Memory B cell (primary cell): ENCODE data around the gene SLC22A2.
"Not testable (repeated sequence)": the region's sequence is repeated elsewhere in the genome, so short reads cannot be mapped to it uniquely, and the experiment has no call there.

Source experiments
- ATAC-seq: fragments of 150-1000 bp; cut with Tn5 transposase; 2 replicates; pipeline ENCODE4 v1.10.0; 2021; ENCODE audit warnings: low read depth, mild to moderate bottlenecking, moderate library complexity
- DNase-seq, 2 donors: peaks; one replicate each; pipeline ENCODE4 v3.0.0; 2022; ENCODE audit warnings: low spot score in 2 of 2
- H3K27ac Mint-ChIP-seq: one replicate; pipeline ENCODE4 v1.8.0; 2022; ENCODE audit warnings: mild to moderate bottlenecking, moderate library complexity, mixed read lengths
- H3K27me3 Mint-ChIP-seq: one replicate; pipeline ENCODE4 v1.8.0; 2022; ENCODE audit warnings: mixed read lengths
- H3K36me3 Mint-ChIP-seq: one replicate; pipeline ENCODE4 v1.8.0; 2022; ENCODE audit warnings: mild to moderate bottlenecking, mixed read lengths
- H3K4me1 Mint-ChIP-seq: one replicate; pipeline ENCODE4 v1.8.0; 2022; ENCODE audit warnings: mixed read lengths
- H3K4me3 Mint-ChIP-seq: one replicate; pipeline ENCODE4 v1.8.0; 2022; ENCODE audit warnings: mild to moderate bottlenecking, moderate library complexity, mixed read lengths
- H3K9me3 Mint-ChIP-seq: one replicate; pipeline ENCODE4 v1.8.0; 2022; ENCODE audit warnings: mixed read lengths

The SLC22A2 gene

GRCh38 chr6:160249671-160250070 lies 8.9 kb downstream of the SLC22A2 start:
- no peak overlapping the region for H3K27ac Mint-ChIP-seq
- H3K4me1 Mint-ChIP-seq = no peaks in the 10 kb centered on the region
- H3K4me3 Mint-ChIP-seq = no peak overlapping the region
- H3K36me3 Mint-ChIP-seq = no peaks in the 10 kb centered on the region
- H3K27me3 Mint-ChIP-seq = peaks cover 2% of the 10 kb centered on the region
- DNase-seq (no peak), ATAC-seq (no peak)
- H3K9me3 Mint-ChIP-seq = no peaks in the 10 kb centered on the region

GRCh38 chr6:160248538-160248937 lies 10.1 kb downstream of the SLC22A2 start:
- ATAC-seq (no peak), DNase-seq (no peak)
- Mint-ChIP-seq H3K27me3 (peaks cover 2% of the 10 kb centered on the region), H3K27ac (no peak overlapping the region), H3K4me1 (no peaks in the 10 kb centered on the region), H3K9me3 (no peaks in the 10 kb centered on the region), H3K36me3 (no peaks in the 10 kb centered on the region), H3K4me3 (no peak overlapping the region)

GRCh38 chr6:160247457-160247883 lies 11.2 kb downstream of the SLC22A2 start:
- H3K9me3 Mint-ChIP-seq = no peaks in the 10 kb centered on the region
- no peak overlapping the region for H3K4me3 Mint-ChIP-seq
- peaks cover 2% of the 10 kb centered on the region for H3K27me3 Mint-ChIP-seq
- no peaks in the 10 kb centered on the region for H3K4me1 Mint-ChIP-seq
- ATAC-seq = no peak
- no peaks in the 10 kb centered on the region for H3K36me3 Mint-ChIP-seq
- no peak overlapping the region for H3K27ac Mint-ChIP-seq
- no peak for DNase-seq

- H3K36me3 Mint-ChIP-seq = no peaks in the 10 kb centered on the region
- no peak for DNase-seq
- no peak for ATAC-seq
- H3K4me1 Mint-ChIP-seq = no peaks in the 10 kb centered on the region
- no peak overlapping the region for H3K4me3 Mint-ChIP-seq
- no peak overlapping the region for H3K27ac Mint-ChIP-seq
- no peaks in the 10 kb centered on the region for H3K27me3 Mint-ChIP-seq
- H3K9me3 Mint-ChIP-seq = peaks cover 3% of the 10 kb centered on the region
These were observed 17.9 kb downstream of the SLC22A2 start for GRCh38 chr6:160240691-160241084.

GRCh38 chr6:160239929-160240690 lies 18.5 kb downstream of the SLC22A2 start:
- no peak overlapping the region for H3K4me3 Mint-ChIP-seq
- ATAC-seq = no peak

GRCh38 chr6:160238761-160239751 lies 19.6 kb downstream of the SLC22A2 start:
- no peak overlapping the region for H3K4me3 Mint-ChIP-seq
- H3K9me3 Mint-ChIP-seq = peaks cover 5% of the 10 kb centered on the region
- H3K27ac Mint-ChIP-seq = no peak overlapping the region
- H3K27me3 Mint-ChIP-seq = no peaks in the 10 kb centered on the region
- H3K4me1 Mint-ChIP-seq = no peaks in the 10 kb centered on the region
- H3K36me3 Mint-ChIP-seq = no peaks in the 10 kb centered on the region
- no peak for ATAC-seq
- DNase-seq = no peak

More at GRCh38 chr6:160239929-160240690, 18.5 kb downstream of the SLC22A2 start:
- no peak overlapping the region for H3K27ac Mint-ChIP-seq
- no peak for DNase-seq
- peaks cover 3% of the 10 kb centered on the region for H3K9me3 Mint-ChIP-seq
- no peaks in the 10 kb centered on the region for H3K27me3 Mint-ChIP-seq
- H3K4me1 Mint-ChIP-seq = no peaks in the 10 kb centered on the region
- H3K36me3 Mint-ChIP-seq = no peaks in the 10 kb centered on the region

- no peaks in the 10 kb centered on the region for H3K27me3 Mint-ChIP-seq
- H3K27ac Mint-ChIP-seq = no peak overlapping the region
- no peak for DNase-seq
- peaks cover 5% of the 10 kb centered on the region for H3K9me3 Mint-ChIP-seq
- no peaks in the 10 kb centered on the region for H3K4me1 Mint-ChIP-seq
- H3K4me3 Mint-ChIP-seq = no peak overlapping the region
- ATAC-seq = no peak
- no peaks in the 10 kb centered on the region for H3K36me3 Mint-ChIP-seq
These were observed 20.3 kb downstream of the SLC22A2 start for GRCh38 chr6:160238278-160238711.

GRCh38 chr6:160237597-160238275 lies 20.9 kb downstream of the SLC22A2 start:
- DNase-seq, ATAC-seq: not testable (repeated sequence)

GRCh38 chr6:160236235-160236872 lies 22.3 kb downstream of the SLC22A2 start:
- not testable (repeated sequence) for H3K4me1 Mint-ChIP-seq, H3K4me3 Mint-ChIP-seq, DNase-seq, H3K27me3 Mint-ChIP-seq, H3K36me3 Mint-ChIP-seq, ATAC-seq, H3K9me3 Mint-ChIP-seq, H3K27ac Mint-ChIP-seq

More at GRCh38 chr6:160237597-160238275, 20.9 kb downstream of the SLC22A2 start:
- H3K36me3 Mint-ChIP-seq, H3K9me3 Mint-ChIP-seq, H3K27ac Mint-ChIP-seq, H3K4me1 Mint-ChIP-seq, H3K4me3 Mint-ChIP-seq, H3K27me3 Mint-ChIP-seq: not testable (repeated sequence)

- not testable (repeated sequence) for H3K4me3 Mint-ChIP-seq, ATAC-seq, DNase-seq, H3K27me3 Mint-ChIP-seq, H3K27ac Mint-ChIP-seq, H3K36me3 Mint-ChIP-seq, H3K4me1 Mint-ChIP-seq, H3K9me3 Mint-ChIP-seq
These were observed 24.5 kb downstream of the SLC22A2 start for GRCh38 chr6:160233950-160234640.

- ATAC-seq (no peak), DNase-seq (no peak)
- Mint-ChIP-seq H3K36me3 (peaks cover 4% of the 10 kb centered on the region), H3K27ac (no peak overlapping the region), H3K4me1 (no peaks in the 10 kb centered on the region), H3K9me3 (peaks cover 6% of the 10 kb centered on the region), H3K4me3 (no peak overlapping the region), H3K27me3 (peaks cover 8% of the 10 kb centered on the region)
These were observed 30.9 kb downstream of the SLC22A2 start for GRCh38 chr6:160227769-160228161.

GRCh38 chr6:160227038-160227768 lies 31.4 kb downstream of the SLC22A2 start:
- peaks cover 6% of the 10 kb centered on the region for H3K9me3 Mint-ChIP-seq
- H3K27me3 Mint-ChIP-seq = peaks cover 8% of the 10 kb centered on the region
- H3K27ac Mint-ChIP-seq = no peak overlapping the region
- no peak for DNase-seq
- ATAC-seq = no peak
- peaks cover 4% of the 10 kb centered on the region for H3K36me3 Mint-ChIP-seq
- H3K4me3 Mint-ChIP-seq = no peak overlapping the region
- H3K4me1 Mint-ChIP-seq = no peaks in the 10 kb centered on the region
